ENCODE results near the gene ATF7IP.
A peak's percentile ranks its signal among the peaks of the same experiment; 100 is the strongest.
"Not testable (repeated sequence)": the region's sequence is repeated elsewhere in the genome, so short reads cannot be mapped to it uniquely, and the experiment has no call there.

Gene ATF7IP

DNA sequence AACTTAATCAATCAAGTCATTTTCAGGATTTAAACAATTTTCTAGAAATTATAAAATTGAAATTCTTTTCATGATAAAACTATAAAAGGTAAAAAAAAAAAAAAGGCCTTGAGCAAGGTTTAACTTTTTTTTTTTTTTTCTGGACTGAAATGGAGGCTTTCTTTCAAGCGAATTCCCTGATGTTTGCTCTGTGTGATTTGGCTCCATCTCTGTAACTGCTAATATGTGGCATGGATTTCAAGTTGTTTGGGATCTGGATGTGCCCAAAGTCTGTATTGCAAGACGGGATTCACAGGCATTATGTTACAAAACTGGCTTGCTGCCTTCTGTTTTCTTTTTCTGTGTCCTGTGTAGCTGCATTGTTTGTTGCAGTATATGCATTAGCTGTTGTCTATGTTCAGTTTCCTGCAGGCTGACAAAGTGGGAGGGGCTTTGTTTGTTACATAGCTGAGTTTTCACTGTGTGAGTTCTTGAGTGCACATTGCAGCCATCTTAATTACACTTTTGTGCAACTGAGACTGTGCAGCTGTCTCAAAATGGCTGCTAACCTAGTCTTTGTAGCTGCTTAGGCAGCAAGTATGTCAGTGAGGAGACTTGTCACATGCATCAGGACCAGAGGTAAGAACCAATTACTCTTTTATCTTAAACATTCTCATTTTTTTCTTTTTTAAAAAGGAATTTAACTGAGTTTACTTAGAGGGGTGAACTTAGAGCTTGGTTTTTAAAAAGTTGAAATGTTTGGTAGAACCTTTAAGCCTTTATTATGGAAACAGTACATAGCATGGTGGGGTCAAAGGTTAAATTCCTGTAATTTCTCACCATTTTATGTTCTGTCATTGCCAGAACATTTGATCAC lies 19.5 kb downstream of the ATF7IP start:
- ATAC-seq = peak; percentile 93

DNA sequence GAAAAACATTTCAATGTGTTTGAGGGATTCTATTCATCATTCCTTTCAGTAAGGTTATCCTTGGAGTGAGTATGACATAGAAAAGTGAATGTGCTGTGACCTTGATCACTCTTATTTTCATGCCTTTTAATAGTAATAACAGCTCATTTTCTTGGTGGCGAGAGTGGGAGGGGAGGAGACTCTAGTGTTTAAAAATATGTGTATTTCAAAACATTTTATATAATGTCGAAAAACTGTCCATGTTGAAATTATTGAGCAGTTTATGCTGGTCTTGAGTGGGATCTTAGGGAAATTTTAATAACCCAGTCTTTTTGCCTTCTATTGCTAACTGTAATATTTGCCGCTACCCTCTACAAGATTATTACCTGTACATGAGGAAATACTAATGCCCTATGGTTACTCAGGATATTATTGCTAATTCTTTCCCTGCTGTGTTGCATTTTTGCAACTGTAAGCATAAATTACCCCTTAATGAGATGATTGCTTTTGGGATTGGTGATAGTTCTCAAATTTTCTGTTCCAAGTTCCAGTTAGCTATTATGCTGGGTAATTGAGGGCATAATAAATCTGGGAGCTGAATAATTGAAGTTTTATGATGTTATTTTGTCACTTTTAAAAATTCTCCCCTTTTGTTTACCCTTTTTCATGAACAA lies 21.9 kb downstream of the ATF7IP start:
- ATAC-seq = no peak

GRCh38 chr12:14390449-14390848 lies 25.0 kb downstream of the ATF7IP start:
- ATAC-seq = no peak

GRCh38 chr12:14390870-14391530 lies 25.5 kb downstream of the ATF7IP start:
- peak; percentile 57 to 64 for ATAC-seq

GRCh38 chr12:14393751-14394150 lies 28.3 kb downstream of the ATF7IP start:
- no peak for ATAC-seq

GRCh38 chr12:14394317-14395073 lies 29.0 kb downstream of the ATF7IP start:
- ATAC-seq = peak; percentile 77 to 81

DNA sequence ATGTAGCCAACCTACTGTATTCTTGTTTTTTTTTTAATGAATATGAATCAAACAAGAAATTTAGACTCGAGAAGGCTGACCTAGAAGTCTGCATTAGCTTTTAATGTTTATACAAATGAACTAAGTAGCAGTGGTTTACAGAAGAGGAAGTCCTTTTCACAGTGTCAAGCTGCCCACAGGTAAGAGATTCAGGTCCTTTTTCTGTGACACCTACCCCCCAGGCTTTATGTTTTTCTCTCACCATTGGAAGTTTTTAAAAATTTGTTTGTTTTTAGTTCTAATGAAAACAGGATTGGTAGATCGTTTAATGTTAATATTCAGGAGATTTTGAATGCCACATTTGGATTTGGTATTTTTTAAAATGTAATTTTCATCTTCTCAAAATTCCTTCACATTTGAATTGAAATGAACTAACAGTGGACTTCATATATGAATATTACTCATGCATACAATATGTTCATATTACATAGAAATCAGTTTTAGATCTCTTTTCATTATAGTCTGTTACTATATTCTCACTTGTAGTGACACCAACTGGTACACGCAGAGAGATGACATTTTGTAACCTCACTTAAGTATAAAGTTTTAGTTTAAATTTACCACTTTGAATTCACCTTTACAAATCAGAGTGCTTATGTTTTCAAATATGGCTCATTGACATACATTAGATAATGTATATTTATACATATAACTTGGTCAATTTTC lies 29.7 kb downstream of the ATF7IP start:
- peak; percentile 4 to 6 for ATAC-seq

- ATAC-seq = peak; percentile 27 to 31
Observed at GRCh38 chr12:14396071-14396470, 30.6 kb downstream of the ATF7IP start.

GRCh38 chr12:14399871-14400270 lies 34.4 kb downstream of the ATF7IP start:
- ATAC-seq = peak; percentile 73 to 76

DNA sequence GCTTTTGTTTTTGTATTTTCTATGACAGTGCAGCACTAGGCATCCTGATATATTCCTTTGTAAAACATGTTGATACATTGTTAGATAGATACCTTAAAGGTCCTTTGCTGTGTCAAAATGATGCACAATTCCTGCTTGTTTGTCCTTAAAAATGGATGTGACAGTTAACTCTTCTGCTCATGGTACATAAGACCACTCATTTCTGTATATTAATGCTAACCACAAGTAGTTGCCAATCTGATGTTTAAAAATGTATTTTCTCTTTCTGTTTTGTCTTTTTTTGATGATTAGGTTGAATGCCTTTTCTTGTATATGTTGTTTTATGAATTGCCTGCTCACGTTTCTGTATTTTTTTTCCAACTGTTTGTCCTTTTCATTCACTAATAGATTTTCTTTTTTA lies 35.1 kb downstream of the ATF7IP start:
- ATAC-seq = peak; percentile 48 to 51

- not testable (repeated sequence) for ATAC-seq
Observed at GRCh38 chr12:14401267-14401666, 35.8 kb downstream of the ATF7IP start.

DNA sequence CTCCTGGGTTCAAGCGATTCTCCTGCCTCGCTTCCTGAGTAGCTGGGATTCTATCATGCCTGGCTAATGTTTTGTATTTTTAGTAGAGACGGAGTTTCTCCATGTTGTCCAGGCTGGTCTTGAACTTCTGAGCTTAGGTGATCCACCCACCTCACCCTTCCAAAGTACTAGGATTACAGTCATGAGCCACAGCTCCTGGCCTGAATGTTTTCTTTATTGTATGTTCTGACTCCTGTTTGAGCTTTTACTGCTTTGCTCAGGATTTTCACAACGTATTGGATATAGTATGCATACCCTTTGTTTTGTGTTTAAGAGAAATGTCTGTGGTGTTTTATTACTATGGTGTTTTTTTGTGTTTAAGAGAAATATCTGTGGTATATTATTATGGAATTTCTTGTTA lies 37.2 kb downstream of the ATF7IP start:
- no peak for ATAC-seq

GRCh38 chr12:14403293-14403692 lies 37.8 kb downstream of the ATF7IP start:
- ATAC-seq = no peak

DNA sequence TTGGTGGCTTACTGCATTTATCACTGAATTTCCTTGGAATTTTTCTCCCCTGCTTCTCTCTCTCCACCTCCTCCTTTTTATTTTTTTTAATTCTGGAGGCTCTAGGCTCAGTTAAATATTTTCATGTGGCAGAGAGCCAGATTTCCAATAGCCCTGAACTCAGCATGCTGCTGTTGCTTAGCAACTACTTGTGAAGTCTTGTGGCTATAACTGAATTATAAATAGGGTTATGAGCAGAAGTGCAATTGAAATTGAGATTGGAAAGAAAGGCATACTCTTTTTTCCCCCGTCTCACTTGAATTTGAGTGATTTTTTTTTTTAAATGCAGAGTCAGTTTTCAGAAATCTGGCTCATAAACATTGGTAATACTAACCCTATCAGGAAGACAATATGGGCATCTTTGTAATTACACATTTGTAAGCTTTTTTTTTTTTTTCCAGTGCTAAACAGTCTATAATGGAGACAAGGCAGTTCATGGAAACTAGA lies 38.3 kb downstream of the ATF7IP start:
- ATAC-seq = peak in 1 of 2 donors; percentile 42

- not testable (repeated sequence) for ATAC-seq
Observed at GRCh38 chr12:14405407-14405806, 39.9 kb downstream of the ATF7IP start.

GRCh38 chr12:14408208-14408607 lies 42.7 kb downstream of the ATF7IP start:
- peak; percentile 56 to 65 for ATAC-seq

DNA sequence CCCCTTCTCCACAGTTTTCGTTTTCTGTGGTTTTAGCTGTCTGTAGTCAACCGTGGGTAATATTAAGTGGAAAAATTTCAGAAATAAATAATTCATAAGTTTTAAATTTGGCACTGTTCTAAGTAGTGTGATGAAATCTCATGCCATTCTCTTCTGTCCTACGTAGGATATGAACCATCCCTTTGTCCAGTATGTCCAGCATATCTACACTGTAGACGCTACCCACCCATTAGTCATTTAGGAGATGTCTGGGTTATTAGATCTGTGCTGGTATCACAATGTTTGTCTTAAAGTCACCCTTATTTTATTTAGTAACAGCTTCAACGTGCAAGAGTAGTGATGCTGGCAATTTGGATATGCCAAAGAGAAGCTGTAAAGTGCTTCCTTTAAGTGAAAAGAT lies 44.7 kb downstream of the ATF7IP start:
- ATAC-seq = no peak

GRCh38 chr12:14410841-14411569 lies 45.5 kb downstream of the ATF7IP start:
- ATAC-seq = peak; percentile 71 to 86

GRCh38 chr12:14416658-14417057 lies 51.2 kb downstream of the ATF7IP start:
- ATAC-seq = peak; percentile 69 to 78

- peak; percentile 67 to 74 for ATAC-seq
Observed at GRCh38 chr12:14417715-14418114, 52.2 kb downstream of the ATF7IP start.

DNA sequence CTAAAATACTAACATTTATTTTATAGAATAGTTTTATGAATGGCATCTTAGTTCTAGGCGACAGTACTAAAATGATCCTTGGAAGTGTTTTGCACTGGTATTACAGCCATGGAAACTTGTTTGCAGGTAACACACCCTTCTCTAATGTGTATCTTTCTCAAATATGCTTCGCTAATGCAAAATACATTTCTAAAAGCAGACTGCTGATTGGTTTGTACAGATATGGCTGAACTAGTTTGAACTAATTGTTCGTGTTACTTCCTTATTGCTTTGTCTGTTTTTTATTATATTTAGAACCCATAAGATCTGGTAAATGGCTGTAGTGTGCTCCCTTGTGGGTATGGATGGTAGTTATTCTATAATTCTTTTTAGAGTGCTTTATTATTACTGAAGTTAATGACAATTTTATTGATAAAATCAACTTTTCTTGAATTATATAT lies 53.0 kb downstream of the ATF7IP start:
- ATAC-seq = peak; percentile 31 to 55

Data from activated CD4-positive, CD25-positive, alpha-beta regulatory T cell treated with anti-CD3 and anti-CD28 coated beads, Interleukin-2, amount 50 U/mL, for 24 hours (primary cell).